Adipose tissue (tissue), 3 donors: ENCODE results near the gene ELMOD3. TPM values are rescaled to one million over a fixed set of nuclear protein-coding genes. Genes with fewer than 3 reads are reported as not detected.

Experiments used
- H3K27ac ChIP-seq: one replicate; pipeline ENCODE4 v1.5.1; 2013; ENCODE audit warnings: low read depth, low read length
- WGBS, 3 donors: extraction: QIAGEN DNeasy Blood & Tissue Kit; methylation state at CpG; one replicate each; pipeline ENCODE4 v1.1.7; 2013; 5-methylcytosine and 5-hydroxymethylcytosine counted together
- polyA plus RNA-seq, 3 donors: library from polyadenylated mRNA; stranded (reverse); fragments of 200-250 nt; gene quantifications; one replicate each; pipeline ENCODE4 v1.2.3, GENCODE V29; 2013
- donor health status: healthy with polysubstance abuse.
- donor health status: Bipolar disorder and iron deficiency.
- donor health status: healthy.

Gene ELMOD3
- polyA plus RNA-seq, 3 donors: 26.7 to 135 (median 27.1) TPM

DNA sequence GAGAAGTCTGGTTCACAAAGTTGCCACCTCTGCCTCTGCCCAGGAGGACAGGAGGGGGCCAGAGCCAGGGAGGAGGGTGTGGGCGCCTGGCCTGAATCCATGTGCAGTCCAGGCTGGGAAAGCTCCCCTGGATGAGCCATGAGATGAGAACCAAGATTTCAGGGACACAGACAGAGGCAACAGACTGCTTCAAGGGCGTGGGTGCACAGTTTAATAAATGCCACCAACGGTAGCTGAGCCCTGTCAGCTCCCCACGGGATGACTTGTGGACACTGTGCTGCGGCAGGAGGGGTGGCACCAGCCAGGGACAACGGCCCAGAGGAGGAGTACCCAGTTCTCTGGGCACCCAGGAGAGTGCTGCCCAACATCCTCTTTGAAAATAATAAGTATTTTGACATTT is 40.4 kb downstream of the ELMOD3 start:
- no peak overlapping the region for H3K27ac ChIP-seq
- WGBS, 3 donors: 83 to 87% (median 83%) methylated on average over 6 of the region's 6 CpGs

GRCh38 chr2:85395912-85396475 is 41.4 kb downstream of the ELMOD3 start:
- H3K27ac ChIP-seq: no peak overlapping the region
- 90 to 94% (median 94%) methylated on average over 14 of the region's 14 CpGs for WGBS, 3 donors

DNA sequence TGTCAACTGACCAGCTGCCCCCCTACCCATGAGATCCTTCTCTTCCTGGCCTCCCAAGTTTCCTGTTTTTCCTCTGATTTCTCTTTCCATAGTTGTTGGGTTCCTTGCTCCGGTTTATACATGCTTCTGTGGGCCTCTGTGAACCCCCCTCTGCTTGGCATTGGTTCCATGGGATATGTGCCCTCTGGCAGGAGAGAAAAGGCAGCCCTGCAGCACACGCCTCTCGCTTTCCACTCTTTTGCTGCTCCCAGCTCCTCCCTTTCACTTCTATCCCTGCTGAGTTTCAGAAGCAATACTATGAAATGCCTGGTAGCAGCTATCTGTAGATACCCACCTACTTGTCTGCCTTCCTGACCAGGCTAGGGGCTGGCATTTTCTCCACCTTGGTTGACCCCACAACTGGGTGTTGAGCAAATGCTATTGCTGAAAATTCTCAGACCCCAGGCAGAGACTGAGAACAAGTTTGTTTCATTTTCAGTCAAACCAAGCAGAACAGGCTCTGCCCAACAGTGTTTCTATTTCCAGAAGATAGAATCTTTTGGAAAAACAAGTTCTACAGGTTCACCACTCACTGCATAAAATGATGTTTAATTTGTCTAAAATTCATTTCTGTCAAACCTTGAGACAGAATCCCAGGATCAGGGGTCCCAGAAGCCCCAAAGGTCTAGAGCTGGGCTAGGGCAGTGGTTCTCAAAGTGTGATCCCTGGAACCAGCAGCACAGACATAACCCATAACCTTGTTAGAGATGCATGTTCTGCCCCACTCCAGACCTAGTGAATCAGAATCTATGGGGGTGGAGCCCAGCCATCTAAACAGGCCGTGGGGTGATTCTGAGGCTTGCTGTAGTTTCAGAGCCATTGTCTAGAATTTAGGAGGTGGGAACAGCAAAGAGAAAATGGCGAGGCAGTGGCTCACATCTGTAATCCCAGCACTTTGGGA is 42.2 kb downstream of the ELMOD3 start:
- H3K27ac ChIP-seq: no peak overlapping the region
- 49 to 79% (median 78%) methylated on average over 5 of the region's 5 CpGs for WGBS, 3 donors

DNA sequence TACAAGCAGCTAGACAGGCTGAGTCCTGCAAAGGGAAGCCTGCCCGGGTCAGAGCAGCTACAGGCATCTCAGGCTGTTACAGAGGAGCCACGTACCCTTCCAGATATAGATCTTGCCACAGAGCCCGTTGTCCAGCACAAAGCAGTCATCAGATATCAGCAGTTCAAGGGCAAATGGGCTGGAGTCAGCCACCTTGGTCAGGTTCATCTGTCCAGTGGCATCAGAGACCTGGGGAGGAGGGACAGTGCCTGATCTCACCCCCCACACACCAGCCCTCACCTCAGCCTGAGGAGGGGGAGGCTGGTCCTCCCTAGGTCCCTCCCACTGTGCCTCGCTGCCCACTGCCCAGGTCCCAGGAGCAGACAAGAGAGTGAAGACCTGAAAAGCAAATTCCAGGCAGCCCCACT is 43.4 kb downstream of the ELMOD3 start:
- WGBS, 3 donors: 83 to 92% (median 91%) methylated on average over 4 of the region's 4 CpGs
- H3K27ac ChIP-seq: no peak overlapping the region

DNA sequence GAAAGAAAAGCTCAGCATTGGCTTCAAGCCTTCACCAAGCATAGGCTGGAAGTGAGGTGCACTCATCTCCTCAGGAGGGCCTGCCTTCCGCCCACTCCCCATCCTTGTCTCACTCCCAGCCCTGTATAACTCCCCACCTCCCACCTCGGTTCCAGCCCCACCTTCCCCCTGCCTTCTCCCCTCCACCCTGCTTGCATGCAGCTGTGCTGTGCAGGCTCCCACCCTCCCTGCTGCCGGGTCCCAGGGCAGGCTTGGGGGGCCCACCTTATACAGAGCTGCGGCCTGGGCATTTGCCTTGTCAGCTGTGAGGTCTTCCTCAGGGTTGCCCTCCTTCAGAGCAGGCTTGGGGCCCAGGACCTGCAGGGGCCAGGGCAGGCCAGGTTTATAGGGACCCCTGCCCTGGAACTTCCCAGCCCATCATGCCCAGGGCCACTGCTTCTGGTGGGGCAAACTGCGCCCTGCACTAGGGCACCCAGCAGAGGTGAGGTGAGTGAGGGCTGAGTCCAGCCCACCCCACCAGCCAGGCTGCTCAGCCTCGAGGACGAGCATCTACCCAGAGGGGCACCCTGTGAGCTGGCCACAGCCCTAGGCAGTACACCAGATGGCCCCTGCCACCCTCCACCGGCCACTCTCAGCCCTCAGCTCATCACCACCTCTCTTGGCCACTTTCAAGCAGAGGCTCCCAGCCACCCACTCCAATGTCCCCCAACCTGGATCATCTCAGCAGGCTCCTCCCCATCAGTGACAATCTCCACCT is 44.0 kb downstream of the ELMOD3 start:
- WGBS, 3 donors: 88 to 95% (median 93%) methylated on average over 8 of the region's 8 CpGs
- no peak overlapping the region for H3K27ac ChIP-seq

DNA sequence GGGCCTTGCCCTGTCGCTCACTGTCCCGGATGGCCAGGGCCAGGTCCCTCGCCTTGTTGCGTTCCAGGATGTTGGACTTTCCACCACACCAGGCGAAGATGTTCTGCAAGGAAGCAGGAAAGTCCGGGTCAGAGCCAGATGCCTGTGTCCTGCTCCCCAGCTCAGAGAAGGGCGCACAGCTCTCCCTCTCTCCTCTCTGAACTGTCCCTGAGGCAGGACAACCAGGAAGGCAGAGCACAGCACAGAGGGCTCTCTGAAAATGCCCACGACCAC is 44.5 kb downstream of the ELMOD3 start:
- 90 to 98% (median 95%) methylated on average over 8 of the region's 8 CpGs for WGBS, 3 donors
- H3K27ac ChIP-seq: no peak overlapping the region

- WGBS, 3 donors: 93 to 96% (median 94%) methylated on average over 8 of the region's 8 CpGs
- no peak overlapping the region for H3K27ac ChIP-seq
Measured at GRCh38 chr2:85400023-85400422, 45.5 kb downstream of the ELMOD3 start.

GRCh38 chr2:85400541-85401463 is 46.2 kb downstream of the ELMOD3 start:
- H3K27ac ChIP-seq: no peak overlapping the region
- 73 to 88% (median 78%) methylated on average over 13 to 14 of the region's 14 CpGs for WGBS, 3 donors

GRCh38 chr2:85401464-85401805 is 46.9 kb downstream of the ELMOD3 start:
- WGBS, 3 donors: 89 to 97% (median 93%) methylated on average over 7 of the region's 7 CpGs
- no peak overlapping the region for H3K27ac ChIP-seq

- 59 to 93% (median 64%) methylated on average over 8 of the region's 8 CpGs for WGBS, 3 donors
- H3K27ac ChIP-seq: no peak overlapping the region
Measured at GRCh38 chr2:85401844-85402243, 47.3 kb downstream of the ELMOD3 start.

GRCh38 chr2:85405201-85406059 is 50.9 kb downstream of the ELMOD3 start:
- WGBS, 3 donors: 40 to 76% (median 41%) methylated on average over 15 of the region's 15 CpGs
- H3K27ac ChIP-seq: no peak overlapping the region

- 28 to 67% (median 41%) methylated on average over 12 of the region's 12 CpGs for WGBS, 3 donors
- no peak within 1 kb of the TSS for H3K27ac ChIP-seq
Measured at GRCh38 chr2:85409845-85410583, 55.4 kb downstream of the ELMOD3 start, which contains the start of gene CAPG. Gene CAPG, minus strand, starts transcription at chr2:85410366. Its CDS starts 8,221 bp downstream, at chr2:85402145.

DNA sequence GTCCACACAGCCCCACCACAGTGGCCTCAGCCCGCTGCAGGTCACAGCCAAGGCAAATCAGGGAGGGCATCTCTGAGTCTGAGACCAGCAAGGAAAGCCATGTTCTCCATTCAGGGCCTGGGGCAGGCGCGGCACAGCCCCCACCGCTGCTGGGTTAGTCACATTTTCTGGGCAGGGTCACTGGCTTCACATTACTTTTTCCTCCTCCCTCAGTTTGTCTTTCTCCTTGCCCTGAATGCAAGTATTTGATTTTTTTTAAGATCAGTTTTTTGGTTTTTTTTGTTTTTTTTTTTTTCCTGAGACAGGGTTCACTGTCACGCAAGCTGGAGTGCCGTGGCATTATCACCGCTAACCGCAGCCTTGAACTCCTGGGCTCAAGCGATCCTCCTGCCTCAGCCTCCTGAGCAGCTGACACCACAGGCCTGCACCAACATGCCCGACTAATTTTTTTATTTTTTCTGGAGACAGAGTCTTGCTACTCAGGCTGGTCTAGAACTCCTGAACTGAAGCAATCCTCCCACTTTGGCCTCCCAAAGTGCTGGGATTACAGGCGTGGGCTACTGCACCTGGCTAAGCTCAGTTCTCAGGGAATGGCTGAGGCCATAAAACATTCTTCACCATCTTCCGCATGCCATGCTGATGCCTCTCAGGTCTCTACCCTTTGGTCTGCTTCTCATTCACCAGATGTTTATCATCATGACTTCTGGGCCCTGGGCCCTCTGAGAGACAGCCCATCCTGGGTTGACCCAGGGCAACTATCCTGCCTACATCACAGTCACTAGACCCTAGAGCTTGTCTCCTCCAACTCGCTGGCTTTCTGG is 56.2 kb downstream of the ELMOD3 start:
- 76 to 93% (median 77%) methylated on average over 13 of the region's 13 CpGs for WGBS, 3 donors
- no peak overlapping the region for H3K27ac ChIP-seq

GRCh38 chr2:85411405-85411748 is 56.8 kb downstream of the ELMOD3 start:
- no peak overlapping the region for H3K27ac ChIP-seq
- 93 to 95% (median 95%) methylated on average over 5 of the region's 5 CpGs for WGBS, 3 donors

DNA sequence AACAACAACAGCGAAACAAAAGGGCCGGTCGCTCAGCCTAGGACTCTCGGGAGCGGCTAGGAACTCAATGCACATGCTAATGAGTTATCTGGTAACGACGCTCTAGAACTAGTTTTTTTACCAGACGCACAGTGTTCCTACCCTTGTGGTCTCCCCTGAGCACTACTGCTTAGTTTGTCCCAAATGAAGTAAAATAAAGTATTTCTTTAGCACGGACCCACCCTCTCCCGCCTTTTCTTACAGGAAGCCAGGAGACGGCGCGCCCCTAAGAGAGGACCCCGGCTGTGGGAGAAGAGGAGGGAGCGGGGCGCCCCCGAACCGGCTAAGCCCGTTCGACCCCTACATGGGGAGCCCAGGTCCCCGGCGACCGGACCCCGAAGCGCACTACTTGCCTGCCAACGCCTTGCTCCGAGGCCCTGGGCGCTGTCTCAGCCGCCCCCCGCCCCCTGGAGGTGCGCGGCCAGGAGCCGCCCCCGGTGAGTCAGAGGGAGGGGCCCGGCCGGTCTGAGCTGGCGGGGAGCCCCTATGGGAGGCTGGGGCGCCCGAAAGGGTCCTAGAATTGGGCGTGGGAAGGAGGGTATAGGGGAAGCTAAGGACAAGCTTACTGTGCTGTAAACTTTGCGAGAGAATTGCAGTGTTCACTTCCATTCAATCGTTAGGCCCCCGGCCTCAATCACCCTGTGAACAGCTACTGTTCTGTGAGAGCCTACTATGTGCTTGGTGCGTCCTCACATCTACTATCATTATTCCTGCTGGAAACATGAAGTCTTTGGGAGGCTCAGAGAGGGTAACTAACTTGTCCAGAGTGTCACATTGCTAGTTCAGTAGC is 59.2 kb downstream of the ELMOD3 start:
- peak overlapping the region; percentile 9 for H3K27ac ChIP-seq
- WGBS, 3 donors: 3 to 5% (median 4%) methylated on average over 43 to 44 of the region's 44 CpGs
